Measurements from ENCODE around the gene FAM149A. TPM values are rescaled to one million over a fixed set of nuclear protein-coding genes. Genes with fewer than 3 reads are reported as not detected.

Gene FAM149A
- total and polyA plus RNA-seq, 10 of the 15 experiments (the other 5 are each of a cell fraction or from before 2014, with no cell fraction given), result 0.38 to 1.9 (median 0.99) TPM

DNA sequence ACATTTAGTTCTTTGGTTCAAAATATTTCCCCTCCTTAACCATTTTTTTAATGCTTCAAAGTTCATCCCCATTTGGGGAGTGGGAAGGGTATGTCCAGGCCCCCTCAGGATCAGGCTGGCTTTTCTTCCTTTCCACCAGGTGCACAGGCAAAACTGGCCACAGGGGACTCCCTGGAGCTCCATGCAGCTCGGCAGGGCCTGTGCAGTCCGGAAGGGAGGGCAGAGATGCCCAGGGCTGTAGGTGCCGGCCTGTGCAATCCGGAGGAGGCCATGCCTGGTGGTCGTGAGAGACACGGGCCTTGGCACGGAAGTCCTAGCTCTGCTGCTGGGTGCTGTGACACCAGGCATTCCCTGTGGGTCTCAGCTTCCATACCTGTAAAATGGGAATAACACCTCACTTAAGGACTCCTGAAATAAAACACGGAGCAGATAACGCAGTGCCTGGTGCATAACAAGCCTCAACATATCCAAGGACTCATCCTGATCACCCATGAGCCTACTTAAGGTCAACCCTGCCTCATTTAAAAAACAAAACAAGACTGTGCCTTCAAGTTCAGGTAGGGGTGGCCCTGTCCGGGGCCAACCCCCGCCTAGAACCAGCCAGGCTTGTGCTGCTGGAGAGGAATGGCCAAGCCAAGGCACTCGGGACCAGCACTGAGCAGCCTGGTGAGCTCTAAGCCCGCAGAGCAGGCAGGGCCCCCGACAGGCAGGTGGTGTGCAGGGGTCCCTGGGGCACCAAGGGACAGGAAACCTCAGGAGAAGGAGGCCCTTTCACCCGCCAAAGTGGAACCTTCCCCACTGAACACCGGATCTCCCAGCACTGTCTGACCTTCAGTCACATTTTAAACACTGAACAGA is 65.7 kb downstream of the FAM149A start:
- peak; percentile 53; the same call in 2 of the 3 replicates for ATAC-seq
- FAIRE-seq, result no peak
- intact Hi-C loops (cut with micrococcal nuclease; ENCODE audit: unreplicated experiment), result no loop called here
- Histone ChIP-seq H2AFZ (ENCODE audit: control insufficient read depth, low read depth, low read length) (no peak overlapping the region), H3K27ac (ENCODE audit: control insufficient read depth, insufficient read depth) (no peak overlapping the region), H3K4me3 (no peak overlapping the region), H3K4me1 (ENCODE audit: control insufficient read depth, insufficient read depth, low read length) (no peaks in the 10 kb centered on the region), H3K4me2 (ENCODE audit: control insufficient read depth, insufficient read depth) (no peak overlapping the region), H3K36me3 (ENCODE audit: control insufficient read depth in 2 of 2, insufficient read depth in 2 of 2, low read length in 1 of 2) (no peaks in the 10 kb centered on the region), H4K20me1 (ENCODE audit: control insufficient read depth, insufficient read depth) (no peaks in the 10 kb centered on the region), H3K9ac (ENCODE audit: control insufficient read depth, insufficient read depth, low read length) (no peak overlapping the region), H3K79me2 (ENCODE audit: control insufficient read depth, insufficient read depth, low read length) (no peaks in the 10 kb centered on the region), H3K27me3 (replicated peaks in 1 of 2; ENCODE audit: control insufficient read depth in 2 of 2, insufficient read depth in 2 of 2, low read length in 1 of 2) (no peaks in the 10 kb centered on the region; a peak in 1 of 4 replicates), H3K9me3 (replicated peaks; ENCODE audit: control insufficient read depth, insufficient read depth, low read length) (no peaks in the 10 kb centered on the region)
- ChIA-PET RAD21 (ENCODE audit: unreplicated experiment) (no interaction called here), POLR2A (no interaction called here), SMC1A (ENCODE audit: uncharacterized antibody, unreplicated experiment) (interaction anchor here (1.4 kb wide), 1 partner anchor 8 kb away, joined by 4 read pairs; no protein-coding TSS in a partner anchor), CTCF (interaction anchor here (0.9 kb wide), 1 partner anchor 8 kb away, joined by 3 read pairs; no protein-coding TSS in a partner anchor)
- no peak for TF ChIP-seq GABPA (IDR thresholded peaks at IDR 0.05; ENCODE audit: low read depth)
- TF ChIP-seq IRF4 (IDR thresholded peaks at IDR 0.05; ENCODE audit: low read depth, low read length), result no peak
- no peak for TF ChIP-seq ETV6 (conservative IDR thresholded peaks at IDR 0.05 in 1 of 2, IDR thresholded peaks at IDR 0.05 in 1 of 2; ENCODE audit: borderline replicate concordance in 1 of 2, low read depth in 1 of 2)
- no peak for TF ChIP-seq TCF3 (IDR thresholded peaks at IDR 0.05; ENCODE audit: borderline replicate concordance, insufficient read depth, low read depth, low read length)
- no peak for TF ChIP-seq ZBED1 (IDR thresholded peaks at IDR 0.05; ENCODE audit: borderline replicate concordance)
- no peak for TF ChIP-seq CBFB (IDR thresholded peaks at IDR 0.05; ENCODE audit: low read depth)
- TF ChIP-seq ZSCAN29 (IDR thresholded peaks at IDR 0.05), result no peak
- TF ChIP-seq SRF (IDR thresholded peaks at IDR 0.05; ENCODE audit: low read depth in 2 of 2, low read length in 2 of 2), result no peak
- TF ChIP-seq NFXL1 (IDR thresholded peaks at IDR 0.05; ENCODE audit: borderline replicate concordance), result no peak
- TF ChIP-seq MXI1 (IDR thresholded peaks at IDR 0.05; ENCODE audit: low read depth, low read length), result no peak
- no peak for TF ChIP-seq NR2F1 (conservative IDR thresholded peaks at IDR 0.05)
- TF ChIP-seq ASH2L (IDR thresholded peaks at IDR 0.05; ENCODE audit: borderline replicate concordance, low read depth), result no peak
- TF ChIP-seq SPI1 (IDR thresholded peaks at IDR 0.05; ENCODE audit: borderline replicate concordance, insufficient read depth, low read depth, low read length), result no peak
- TF ChIP-seq MEF2A (IDR thresholded peaks at IDR 0.05; ENCODE audit: insufficient read depth, low read depth, low read length), result no peak
- TF ChIP-seq ZZZ3 (IDR thresholded peaks at IDR 0.05; ENCODE audit: control insufficient read depth, insufficient read length, low read depth), result no peak
- no peak for TF ChIP-seq NR2C2 (IDR thresholded peaks at IDR 0.05; ENCODE audit: borderline replicate concordance, control insufficient read depth, insufficient read length, low read depth)
- WGBS (ENCODE audit: insufficient coverage, insufficient replicate concordance, low lambda C conversion rate, missing lambda C conversion rate), result 33% methylated on average over 16 of the region's 16 CpGs
- no TSS peak for BruUV-seq (replicated peaks)
- DNase-seq (ENCODE audit: low read depth, low spot score), result no peak
- in situ Hi-C loops (cut with MboI), result no loop called here

Measured in GM12878 (cell line).